GM19467 (cell line): ENCODE measurements around the gene GAK.
"Not testable (repeated sequence)": the region's sequence is repeated elsewhere in the genome, so short reads cannot be mapped to it uniquely, and the experiment has no call there.

Source experiments
- ATAC-seq: cut with Tn5 transposase; IDR thresholded peaks from one replicate; pipeline ENCODE4 v1.9.1; 2021; ENCODE audit warnings: mild to moderate bottlenecking, moderate library complexity; ENCODE audit not compliant: unreplicated experiment

Gene GAK

DNA sequence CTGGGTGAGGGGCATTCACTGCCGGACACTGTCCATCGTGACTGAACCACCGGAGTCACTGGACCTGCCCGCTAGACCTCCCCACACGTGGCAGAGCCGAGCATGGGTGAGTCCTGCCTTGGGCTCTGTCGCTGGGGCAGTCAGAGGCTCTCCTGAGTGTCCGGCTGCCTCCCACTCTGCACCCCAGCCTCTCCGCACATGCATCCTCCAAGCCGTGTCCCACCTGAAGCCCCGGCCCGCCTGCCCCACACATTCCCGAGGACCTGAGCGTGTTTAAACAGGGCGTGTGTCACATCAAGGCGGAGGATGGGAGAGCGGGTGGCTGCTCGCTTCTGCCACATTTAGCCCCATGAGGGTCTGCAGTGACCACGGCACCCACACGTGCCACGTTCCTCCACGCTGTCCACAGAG is 110.9 kb downstream of the GAK start:
- no peak for ATAC-seq

DNA sequence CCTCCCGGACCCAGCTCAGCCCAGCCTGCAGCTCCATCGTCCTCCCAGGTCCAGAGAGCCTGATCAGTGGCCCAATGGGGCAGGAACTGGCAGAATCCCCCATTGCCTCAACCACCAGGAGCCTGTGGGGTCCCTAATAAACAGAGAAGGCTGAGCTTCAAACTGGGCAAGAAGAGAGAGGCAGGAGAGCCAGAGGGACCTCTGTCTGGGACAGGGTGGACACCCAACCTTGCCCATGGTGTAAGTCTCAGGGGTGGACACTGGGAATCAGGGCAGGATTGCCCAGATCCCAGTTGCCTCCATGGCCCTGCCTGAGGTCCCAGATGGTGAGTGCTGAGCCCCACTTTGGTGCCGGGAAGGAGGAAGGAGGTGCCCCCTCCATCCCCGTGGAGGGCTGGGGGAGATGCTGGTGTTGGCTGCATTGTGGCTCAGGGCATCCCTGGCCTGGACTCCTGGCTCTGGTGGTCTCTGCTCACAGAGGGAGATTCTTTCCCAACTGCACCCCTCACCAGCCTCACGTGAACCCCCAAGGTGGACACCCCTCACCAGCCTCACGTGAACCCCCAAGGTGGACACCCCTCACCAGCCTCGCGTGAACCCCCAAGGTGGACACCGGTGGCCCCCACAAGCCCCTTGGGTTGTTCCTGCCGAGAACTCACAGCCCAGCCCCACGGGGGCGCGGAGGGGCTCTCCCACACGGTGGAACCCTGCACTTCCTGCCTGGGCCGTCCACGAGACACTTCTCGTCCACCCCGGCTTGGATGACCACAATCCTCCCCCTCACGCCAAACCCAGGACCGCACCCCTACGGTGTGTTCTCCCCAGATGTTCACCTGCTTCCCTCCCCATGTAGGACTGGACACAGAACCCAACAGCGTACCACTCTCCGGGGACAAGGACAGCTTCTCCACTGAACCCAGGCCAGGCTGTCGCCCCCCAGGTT is 111.6 kb downstream of the GAK start:
- ATAC-seq, result no peak

DNA sequence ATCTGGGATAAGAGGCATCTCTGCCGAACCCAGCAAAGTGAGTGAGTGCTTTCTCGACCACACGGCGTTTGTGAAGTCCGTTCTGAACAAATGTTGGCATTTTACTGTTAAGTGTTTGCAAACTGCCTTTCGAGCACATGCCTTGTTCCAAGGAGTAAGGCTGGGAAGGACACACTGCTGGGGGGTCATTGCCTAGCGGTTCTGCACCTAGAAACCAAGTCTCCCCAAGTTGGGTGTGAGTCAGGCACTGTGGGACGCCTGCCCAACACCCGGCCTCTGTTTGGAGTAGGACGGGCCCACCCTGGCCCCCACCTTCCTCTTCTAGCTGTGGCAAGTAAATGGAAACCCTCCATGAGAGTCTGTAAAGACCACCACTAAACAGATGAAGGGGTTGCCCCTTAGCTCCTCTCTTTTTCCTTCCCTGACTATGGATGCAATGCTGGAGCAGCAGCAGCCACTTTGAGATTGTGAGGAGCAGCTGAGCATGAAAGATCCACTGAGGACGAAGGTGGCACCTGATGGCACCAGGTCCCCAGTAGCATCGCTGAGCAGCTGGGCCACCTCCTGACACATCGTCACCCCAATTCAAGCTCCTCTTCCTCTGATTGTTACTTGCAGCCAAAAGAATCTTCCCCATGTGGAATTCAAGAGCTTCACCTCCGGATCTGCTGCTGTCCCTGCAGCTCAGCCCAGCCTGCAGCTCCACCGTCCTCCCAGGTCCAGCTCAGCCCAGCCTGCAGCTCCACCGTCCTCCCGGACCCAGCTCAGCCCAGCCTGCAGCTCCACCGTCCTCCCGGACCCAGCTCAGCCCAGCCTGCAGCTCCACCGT is 112.5 kb downstream of the GAK start:
- no peak for ATAC-seq

DNA sequence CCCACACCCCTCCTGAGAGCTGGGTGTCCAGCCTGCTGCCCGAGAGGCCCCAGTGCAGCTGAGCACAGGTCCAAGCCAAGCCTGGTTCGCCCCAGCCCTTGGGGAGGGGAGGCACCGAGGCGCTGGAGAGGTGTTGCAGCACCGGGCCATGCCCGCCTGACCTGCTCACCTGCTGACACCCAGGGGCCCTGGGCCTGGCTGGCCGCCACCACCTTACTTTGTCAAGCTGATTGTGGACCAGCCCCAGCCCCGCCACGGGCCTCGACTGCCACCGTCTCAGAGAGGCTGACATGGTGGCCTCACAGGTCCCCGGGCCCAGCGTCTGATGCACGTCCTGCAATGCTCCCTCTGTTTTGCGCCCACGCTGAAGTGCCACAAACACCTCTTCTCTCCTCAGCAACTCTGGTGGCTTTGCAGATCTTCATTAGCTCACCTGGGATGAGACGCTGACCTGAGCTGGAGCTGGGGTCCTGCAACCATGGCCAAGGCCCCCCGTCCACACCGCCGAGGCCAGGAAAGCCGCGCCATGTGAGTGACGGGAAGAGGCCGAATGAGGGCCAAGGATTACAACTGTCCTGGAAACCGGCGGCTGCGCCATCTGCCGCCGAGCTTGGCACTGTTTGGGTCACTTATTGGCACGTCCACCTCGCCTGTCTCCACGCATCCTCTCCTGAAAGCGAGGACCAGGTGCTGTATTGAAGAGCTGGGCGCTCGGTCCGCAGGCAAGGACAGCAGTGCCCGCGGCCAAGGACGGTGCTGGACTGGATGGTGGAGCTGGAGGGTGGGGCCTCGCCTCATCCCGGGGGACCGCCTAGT is 113.8 kb downstream of the GAK start:
- ATAC-seq, result no peak

DNA sequence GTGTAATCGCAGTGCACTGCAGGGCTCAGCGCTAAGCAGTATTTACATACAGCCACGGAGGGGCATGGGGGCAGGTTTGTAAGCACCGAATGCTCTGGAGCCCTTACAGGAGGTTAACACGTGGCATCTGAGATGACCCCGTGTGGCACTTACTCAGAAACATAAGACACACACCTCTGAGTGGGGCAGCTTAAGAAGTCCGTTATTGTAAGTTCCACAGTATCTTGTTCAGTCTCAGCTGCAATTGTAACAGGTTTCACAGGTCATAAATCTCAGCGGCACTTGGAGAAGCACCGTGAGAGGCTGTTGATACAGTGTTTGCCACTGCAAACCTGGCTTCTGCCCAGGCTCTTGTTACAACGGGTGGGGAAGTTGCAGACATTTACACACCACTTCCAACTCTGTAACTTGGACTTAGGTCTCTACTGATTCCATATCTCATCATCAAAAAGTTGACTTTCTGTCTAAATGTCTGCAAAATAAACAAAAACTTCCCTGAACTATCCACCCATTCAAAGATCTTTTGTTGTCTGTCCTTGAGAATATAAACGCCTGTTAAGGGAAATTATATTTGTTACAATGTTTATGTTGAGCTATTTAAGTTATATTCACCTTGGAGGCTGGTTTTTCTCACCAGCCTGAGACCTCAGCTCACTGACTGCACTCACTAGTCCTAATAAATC is 116.5 kb downstream of the GAK start:
- ATAC-seq, result no peak

DNA sequence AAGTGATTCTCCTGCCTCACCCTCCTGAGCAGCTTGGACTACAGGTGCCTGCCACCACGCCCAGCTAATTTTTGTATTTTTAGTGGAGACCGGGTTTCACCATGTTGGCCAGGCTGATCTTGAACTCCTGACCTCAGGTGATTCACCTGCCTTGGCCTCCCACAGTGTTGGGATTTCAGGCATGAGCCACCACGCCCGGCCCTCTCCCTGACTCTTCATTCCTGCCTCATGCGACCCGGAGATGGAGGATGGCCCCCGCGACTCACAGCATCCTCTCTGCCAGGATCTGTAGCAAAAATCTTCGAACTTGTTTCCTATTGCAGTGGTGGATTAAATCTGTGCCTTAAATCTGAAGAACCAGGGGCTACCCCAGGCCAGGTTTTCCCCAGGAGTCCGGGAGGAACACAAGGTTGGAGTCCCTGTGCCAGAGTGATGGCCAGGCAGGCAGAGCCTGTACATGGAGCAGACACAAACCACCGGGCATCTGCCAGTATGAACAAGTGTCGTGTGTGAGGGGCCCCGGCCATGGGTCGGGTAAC is 117.7 kb downstream of the GAK start:
- ATAC-seq, result no peak

DNA sequence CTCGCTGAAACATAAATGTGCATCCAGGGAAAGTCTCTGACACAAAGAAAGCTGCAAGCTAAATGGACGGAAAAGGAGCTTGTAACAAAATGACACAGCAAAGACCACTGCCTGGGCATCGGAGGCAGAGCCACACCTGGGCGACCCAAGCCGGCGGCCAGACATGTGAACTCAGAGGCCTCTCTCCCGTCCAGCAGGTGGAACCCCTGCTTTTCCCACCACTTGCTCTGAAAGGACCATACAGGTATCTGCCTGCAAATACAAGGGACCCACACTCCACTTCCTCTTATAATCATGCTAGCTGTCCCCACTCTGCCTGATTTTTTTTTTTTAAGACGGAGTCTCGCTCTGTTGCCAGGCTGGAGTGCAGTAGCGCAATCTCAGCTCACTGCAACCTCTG is 118.2 kb downstream of the GAK start:
- no peak for ATAC-seq

DNA sequence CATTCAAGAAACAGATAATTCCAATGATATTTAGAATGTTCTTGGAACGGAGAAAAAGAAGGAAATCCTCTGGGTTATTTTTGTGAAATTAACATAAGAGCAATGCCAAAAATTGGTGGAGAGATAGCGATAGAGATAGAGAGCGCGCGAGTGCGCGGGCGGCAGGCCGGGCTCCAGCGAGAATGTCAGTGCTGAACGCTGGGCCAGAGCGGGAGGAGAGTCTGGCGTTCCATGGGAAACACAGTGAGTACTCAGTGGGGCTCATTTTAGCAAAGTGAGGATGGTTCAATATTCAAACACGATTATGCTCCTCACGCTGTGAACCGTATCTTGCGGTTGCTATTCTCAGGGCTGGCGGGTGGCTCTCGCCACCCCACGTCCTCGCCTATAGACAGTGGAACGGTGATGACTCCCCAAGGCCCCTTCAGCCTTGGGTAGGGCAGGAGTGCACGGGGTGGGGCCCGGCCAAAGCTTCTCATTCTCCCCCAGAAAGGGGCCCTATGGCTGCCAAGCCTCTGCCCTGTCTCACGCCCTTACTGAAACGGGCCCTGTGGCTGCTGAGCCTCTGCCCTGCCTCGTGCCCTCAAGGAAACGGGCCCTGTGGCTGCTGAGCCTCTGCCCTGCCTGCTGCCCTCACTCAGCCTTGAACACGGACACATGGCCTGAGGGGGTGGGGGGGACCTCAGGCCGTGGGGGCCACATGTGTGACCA is 123.1 kb downstream of the GAK start:
- ATAC-seq, result no peak

DNA sequence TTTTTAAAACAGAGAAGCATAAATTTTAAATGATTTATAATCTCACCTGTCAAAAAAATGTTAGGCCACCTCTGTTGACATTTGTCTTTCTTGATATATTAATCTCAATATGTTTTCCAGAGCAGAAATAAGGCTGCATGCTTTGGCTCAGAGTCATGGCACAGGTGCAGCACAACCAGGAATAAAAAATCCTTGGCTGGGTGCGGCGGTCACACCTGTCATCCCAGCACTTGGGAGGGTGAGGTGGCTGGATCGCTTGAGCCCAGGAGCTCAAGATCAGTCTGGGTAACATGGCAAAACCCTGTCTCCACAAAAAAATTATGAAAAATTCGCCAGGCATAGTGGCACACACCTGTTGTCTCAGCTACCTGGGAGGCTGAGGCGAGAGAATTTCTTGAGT is 124.3 kb downstream of the GAK start:
- ATAC-seq, result no peak

DNA sequence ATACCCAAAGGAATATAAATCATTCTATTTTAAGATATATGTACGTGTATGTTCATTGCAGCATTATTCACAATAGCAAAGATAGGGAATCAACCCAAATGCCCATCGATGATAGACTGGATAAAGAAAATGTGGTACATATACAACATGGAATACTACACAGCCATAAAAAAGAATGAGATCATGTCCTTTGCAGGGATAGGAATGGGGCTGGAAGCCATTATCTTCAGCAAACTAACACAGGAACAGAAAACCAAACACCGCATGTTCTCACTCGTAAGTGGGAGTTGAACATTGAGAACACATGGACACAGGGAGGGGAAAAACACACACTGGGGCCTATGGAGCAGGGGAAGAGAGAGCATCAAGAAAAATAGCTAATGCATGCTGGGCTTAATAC is 125.1 kb downstream of the GAK start:
- not testable (repeated sequence) for ATAC-seq

DNA sequence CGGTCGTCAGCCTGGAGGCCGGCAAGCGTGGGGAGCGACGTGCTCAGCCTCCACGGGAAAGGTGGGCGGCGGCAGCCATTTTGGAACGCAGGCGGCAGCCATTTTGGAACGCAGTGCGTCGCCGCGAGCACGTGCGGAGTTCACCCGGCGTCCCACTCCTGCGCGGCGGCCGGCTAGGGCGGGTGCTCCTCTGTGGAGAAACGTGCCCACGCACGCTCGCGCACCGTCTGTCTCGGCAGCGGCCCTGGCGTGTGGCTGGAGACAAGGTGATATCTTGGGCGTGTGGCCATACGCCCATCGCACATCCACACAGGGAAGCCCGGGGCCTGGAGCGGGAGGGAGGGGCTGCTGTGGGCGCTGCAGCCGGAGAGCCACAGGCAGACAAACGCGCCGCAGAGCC is 127.3 kb downstream of the GAK start:
- ATAC-seq, result no peak

DNA sequence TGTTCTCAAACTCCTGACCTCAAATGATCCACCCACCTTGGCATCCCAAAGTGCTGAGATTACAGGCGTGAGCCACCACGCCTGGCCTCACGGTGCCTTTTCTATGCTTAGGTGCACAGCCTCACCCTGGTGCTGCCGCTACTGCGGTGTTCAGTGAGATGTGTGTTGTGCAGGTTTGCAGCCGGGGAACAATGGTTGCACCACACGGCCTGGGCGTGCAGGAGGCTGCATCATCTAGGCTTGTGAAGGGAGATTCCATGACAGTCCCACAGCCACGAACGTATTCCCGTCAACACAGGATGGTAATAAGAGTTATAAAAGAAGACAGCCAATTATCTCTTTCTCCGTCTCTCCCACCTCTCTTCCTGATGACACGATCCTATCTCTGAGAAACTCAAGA is 128.2 kb downstream of the GAK start:
- ATAC-seq, result no peak

DNA sequence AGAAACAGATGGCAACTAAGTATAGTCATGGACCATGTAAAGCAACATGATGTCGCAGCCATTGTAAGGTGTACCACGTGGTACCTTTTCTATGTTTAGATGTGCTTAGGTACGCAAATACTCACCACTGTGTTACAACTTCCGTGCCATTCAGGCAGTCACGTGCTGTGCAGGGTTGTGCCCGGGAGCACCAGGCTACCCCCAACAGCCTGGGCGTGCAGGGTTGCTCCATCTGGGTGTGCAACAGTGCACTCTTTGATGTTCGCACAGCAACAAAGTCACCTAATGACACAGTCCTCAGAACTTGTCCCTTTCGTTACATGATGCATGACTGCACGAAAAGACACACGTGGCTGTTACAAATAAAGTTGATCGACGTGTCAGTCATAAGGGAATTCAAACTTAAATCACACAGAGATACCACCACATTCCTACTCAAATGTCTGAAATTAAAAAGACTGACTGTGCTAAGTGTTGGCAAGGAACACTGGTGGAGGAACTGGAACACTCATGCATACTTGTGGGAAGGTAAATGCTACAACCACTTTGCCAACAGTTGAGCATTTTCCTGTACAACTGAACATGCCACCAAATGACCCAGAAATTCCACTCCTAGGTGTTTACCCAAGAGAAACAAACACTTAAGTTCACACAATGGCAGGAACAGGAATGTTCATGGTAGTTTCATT is 130.5 kb downstream of the GAK start:
- no peak for ATAC-seq
